ENCODE measurements around the gene AHRR. TPM values are rescaled to one million over a fixed set of nuclear protein-coding genes. Genes with fewer than 3 reads are reported as not detected.
"Not testable (repeated sequence)": the region's sequence is repeated elsewhere in the genome, so short reads cannot be mapped to it uniquely, and the experiment has no call there.

AHRR gene
- total RNA-seq, 1 donor from 2014 or later: 2.0 TPM

GRCh38 chr5:471750-472058 is 150.2 kb downstream of the AHRR start:
- DNase-seq: no peak
- H3K27me3 Mint-ChIP-seq (ENCODE audit: unreplicated experiment): peaks cover 7% of the 10 kb centered on the region
- TF ChIP-seq, protein P1, sequence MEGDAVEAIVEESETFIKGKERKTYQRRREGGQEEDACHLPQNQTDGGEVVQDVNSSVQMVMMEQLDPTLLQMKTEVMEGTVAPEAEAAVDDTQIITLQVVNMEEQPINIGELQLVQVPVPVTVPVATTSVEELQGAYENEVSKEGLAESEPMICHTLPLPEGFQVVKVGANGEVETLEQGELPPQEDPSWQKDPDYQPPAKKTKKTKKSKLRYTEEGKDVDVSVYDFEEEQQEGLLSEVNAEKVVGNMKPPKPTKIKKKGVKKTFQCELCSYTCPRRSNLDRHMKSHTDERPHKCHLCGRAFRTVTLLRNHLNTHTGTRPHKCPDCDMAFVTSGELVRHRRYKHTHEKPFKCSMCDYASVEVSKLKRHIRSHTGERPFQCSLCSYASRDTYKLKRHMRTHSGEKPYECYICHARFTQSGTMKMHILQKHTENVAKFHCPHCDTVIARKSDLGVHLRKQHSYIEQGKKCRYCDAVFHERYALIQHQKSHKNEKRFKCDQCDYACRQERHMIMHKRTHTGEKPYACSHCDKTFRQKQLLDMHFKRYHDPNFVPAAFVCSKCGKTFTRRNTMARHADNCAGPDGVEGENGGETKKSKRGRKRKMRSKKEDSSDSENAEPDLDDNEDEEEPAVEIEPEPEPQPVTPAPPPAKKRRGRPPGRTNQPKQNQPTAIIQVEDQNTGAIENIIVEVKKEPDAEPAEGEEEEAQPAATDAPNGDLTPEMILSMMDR (IDR thresholded peaks at IDR 0.05; ENCODE audit: partially characterized antibody, unreplicated experiment): no peak
- no peaks in the 10 kb centered on the region for H3K4me1 Mint-ChIP-seq (ENCODE audit: low read depth, unreplicated experiment)
- H3K9me3 Mint-ChIP-seq (ENCODE audit: unreplicated experiment): peaks cover 4% of the 10 kb centered on the region
- peak overlapping the region; percentile 22 for H3K4me3 Mint-ChIP-seq (ENCODE audit: unreplicated experiment)
- no peaks in the 10 kb centered on the region for H3K36me3 Mint-ChIP-seq (ENCODE audit: unreplicated experiment)
- H3K27ac Mint-ChIP-seq (ENCODE audit: unreplicated experiment): peak overlapping the region; percentile 3

- Mint-ChIP-seq H3K9me3 (ENCODE audit: unreplicated experiment) (peaks cover 4% of the 10 kb centered on the region), H3K27me3 (ENCODE audit: unreplicated experiment) (peaks cover 7% of the 10 kb centered on the region), H3K36me3 (ENCODE audit: unreplicated experiment) (no peaks in the 10 kb centered on the region), H3K4me1 (ENCODE audit: low read depth, unreplicated experiment) (no peaks in the 10 kb centered on the region), H3K27ac (ENCODE audit: unreplicated experiment) (no peak overlapping the region), H3K4me3 (ENCODE audit: unreplicated experiment) (peak overlapping the region; percentile 22)
- TF ChIP-seq, protein P1 (IDR thresholded peaks at IDR 0.05; ENCODE audit: partially characterized antibody, unreplicated experiment): no peak
- DNase-seq: peak; percentile 19
These were observed 150.7 kb downstream of the AHRR start for GRCh38 chr5:472076-472655.

DNA sequence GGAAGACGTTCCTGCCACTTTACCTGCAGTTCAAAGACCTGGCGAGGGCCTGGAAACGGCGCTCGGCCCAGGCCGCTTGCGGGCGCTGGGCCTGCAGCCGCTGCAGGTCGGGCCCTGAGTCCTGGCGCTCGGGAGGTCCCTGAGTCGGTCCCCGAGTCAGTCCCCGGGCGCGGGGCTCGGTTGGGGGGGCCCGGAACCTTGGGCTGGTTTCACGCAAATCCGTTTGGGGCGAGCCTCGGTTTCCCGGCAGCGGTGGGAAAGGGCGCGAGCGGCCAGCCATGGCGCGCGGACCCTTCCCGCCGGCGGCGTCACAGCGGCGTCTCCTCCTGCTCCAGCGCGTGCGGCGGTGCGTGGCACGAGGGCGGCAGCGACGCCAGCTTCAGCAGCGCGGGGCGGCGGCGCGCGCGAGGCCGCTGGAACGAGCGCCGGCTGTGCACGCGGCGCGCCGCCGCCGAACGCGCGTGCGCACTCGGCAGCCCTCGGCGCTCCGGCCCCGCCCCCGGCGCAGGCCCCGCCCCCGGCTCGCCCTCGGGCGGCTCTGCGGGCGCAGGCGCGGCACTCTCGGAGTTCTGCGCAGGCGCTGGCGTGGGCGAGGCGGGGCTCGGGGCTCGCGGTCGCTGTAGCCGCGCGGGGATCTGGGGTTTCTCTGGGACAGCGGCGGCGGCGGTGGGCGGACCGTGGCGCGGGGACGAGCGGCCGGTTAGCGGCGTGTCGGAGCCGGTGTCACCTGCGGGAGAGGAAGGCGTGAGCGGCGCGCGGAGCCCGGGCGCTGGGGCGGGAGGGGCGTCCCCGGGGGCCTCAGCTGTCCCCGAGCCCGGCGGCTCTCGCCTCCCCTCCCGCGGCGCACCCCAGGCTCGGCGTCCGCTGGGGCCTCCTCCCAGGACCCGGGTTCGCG is 151.4 kb downstream of the AHRR start:
- DNase-seq: peak; percentile 91
- Mint-ChIP-seq H3K4me3 (ENCODE audit: unreplicated experiment) (no peak overlapping the region), H3K27me3 (ENCODE audit: unreplicated experiment) (peaks cover 12% of the 10 kb centered on the region), H3K4me1 (ENCODE audit: low read depth, unreplicated experiment) (no peaks in the 10 kb centered on the region), H3K9me3 (ENCODE audit: unreplicated experiment) (peaks cover 4% of the 10 kb centered on the region), H3K27ac (ENCODE audit: unreplicated experiment) (no peak overlapping the region), H3K36me3 (ENCODE audit: unreplicated experiment) (no peaks in the 10 kb centered on the region)
- TF ChIP-seq, protein P1 (IDR thresholded peaks at IDR 0.05; ENCODE audit: partially characterized antibody, unreplicated experiment): no peak

DNA sequence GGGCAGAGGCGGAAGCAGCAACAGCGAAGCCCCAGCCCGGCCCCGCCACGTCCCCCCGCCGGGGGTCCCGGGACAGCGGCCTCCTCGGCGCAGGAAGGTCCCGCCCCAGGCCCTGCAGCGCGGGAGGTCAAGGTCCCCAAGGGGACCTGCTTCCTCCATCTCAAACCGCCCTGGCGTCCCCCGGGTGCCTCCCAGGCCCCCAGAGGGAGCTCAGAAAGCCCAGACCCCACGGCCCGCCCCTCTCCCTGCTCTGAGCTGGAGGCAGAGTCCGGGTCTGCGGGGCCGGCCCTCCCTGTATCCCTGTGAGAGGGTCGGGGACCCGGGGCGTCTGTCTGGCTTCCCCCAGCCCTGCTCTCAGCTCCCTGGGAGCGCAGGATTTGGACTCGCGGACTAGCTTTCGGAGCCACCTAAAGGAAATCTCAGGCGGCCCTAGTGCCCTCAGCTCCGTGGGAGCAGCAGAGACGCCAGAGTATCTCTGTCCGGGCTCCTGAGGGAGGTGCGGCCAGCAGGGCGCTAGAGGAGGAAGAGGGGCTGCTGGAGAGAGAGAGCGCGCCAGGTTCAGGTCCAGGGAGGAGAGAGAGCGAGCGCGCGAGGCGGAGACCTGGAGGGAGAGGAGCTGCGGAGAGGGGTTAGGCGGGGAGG is 152.2 kb downstream of the AHRR start:
- TF ChIP-seq, protein P1 (IDR thresholded peaks at IDR 0.05; ENCODE audit: partially characterized antibody, unreplicated experiment): no peak
- peak; percentile 57 for DNase-seq
- Mint-ChIP-seq H3K4me1 (ENCODE audit: low read depth, unreplicated experiment) (no peaks in the 10 kb centered on the region), H3K36me3 (ENCODE audit: unreplicated experiment) (no peaks in the 10 kb centered on the region), H3K9me3 (ENCODE audit: unreplicated experiment) (peaks cover 4% of the 10 kb centered on the region), H3K27me3 (ENCODE audit: unreplicated experiment) (peaks cover 12% of the 10 kb centered on the region), H3K27ac (ENCODE audit: unreplicated experiment) (no peak overlapping the region), H3K4me3 (ENCODE audit: unreplicated experiment) (peak overlapping the region; percentile 85)

DNA sequence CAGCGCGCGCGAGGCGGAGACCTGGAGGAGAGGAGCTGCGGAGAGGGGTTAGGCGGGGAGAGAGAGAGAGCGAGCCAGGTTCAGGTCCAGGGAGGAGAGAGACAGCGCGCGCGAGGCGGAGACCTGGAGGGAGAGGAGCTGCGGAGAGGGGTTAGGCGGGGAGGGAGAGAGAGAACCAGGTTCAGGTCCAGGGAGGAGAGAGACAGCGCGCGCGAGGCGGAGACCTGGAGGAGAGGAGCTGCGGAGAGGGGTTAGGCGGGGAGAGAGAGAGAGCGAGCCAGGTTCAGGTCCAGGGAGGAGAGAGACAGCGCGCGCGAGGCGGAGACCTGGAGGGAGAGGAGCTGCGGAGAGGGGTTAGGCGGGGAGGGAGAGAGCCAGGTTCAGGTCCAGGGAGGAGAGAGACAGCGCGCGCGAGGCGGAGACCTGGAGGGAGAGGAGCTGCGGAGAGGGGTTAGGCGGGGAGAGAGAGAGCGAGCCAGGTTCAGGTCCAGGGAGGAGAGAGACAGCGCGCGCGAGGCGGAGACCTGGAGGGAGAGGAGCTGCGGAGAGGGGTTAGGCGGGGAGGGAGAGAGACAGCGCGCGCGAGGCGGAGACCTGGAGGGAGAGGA is 152.8 kb downstream of the AHRR start:
- H3K9me3 Mint-ChIP-seq (ENCODE audit: unreplicated experiment); H3K4me3 Mint-ChIP-seq (ENCODE audit: unreplicated experiment); DNase-seq; H3K4me1 Mint-ChIP-seq (ENCODE audit: low read depth, unreplicated experiment); H3K27ac Mint-ChIP-seq (ENCODE audit: unreplicated experiment); H3K36me3 Mint-ChIP-seq (ENCODE audit: unreplicated experiment): not testable (repeated sequence)
- peaks cover 12% of the 10 kb centered on the region for H3K27me3 Mint-ChIP-seq (ENCODE audit: unreplicated experiment)

Measured in glutamatergic neuron (in vitro differentiated cells).